ENCODE results near the gene RBBP9.
A peak's percentile ranks its signal among the peaks of the same experiment; 100 is the strongest.
"Not testable (repeated sequence)": the region's sequence is repeated elsewhere in the genome, so short reads cannot be mapped to it uniquely, and the experiment has no call there.

Gene RBBP9

GRCh38 chr20:18496740-18497592 lies at the start of gene RBBP9:
Gene RBBP9 (minus strand): TSS chr20:18497225. CDS start chr20:18497167, 58 bp downstream.
- peak; percentile 40 to 64 for DNase-seq (ENCODE audit: low read depth in 1 of 2, low spot score in 1 of 2)

- DNase-seq (ENCODE audit: low read depth in 1 of 2, low spot score in 1 of 2) = no peak
Measured at GRCh38 chr20:18545566-18545965, 48.5 kb upstream of the RBBP9 start.

- DNase-seq (ENCODE audit: low read depth in 1 of 2, low spot score in 1 of 2) = no peak
Measured at GRCh38 chr20:18543932-18544331, 46.9 kb upstream of the RBBP9 start.

GRCh38 chr20:18543216-18543615 lies 46.2 kb upstream of the RBBP9 start:
- no peak for DNase-seq (ENCODE audit: low read depth in 1 of 2, low spot score in 1 of 2)

GRCh38 chr20:18541741-18542140 lies 44.7 kb upstream of the RBBP9 start:
- no peak for DNase-seq (ENCODE audit: low read depth in 1 of 2, low spot score in 1 of 2)

GRCh38 chr20:18537651-18538050 lies 40.6 kb upstream of the RBBP9 start:
- DNase-seq (ENCODE audit: low read depth in 1 of 2, low spot score in 1 of 2) = no peak

GRCh38 chr20:18533978-18534644 lies 37.1 kb upstream of the RBBP9 start:
- DNase-seq (ENCODE audit: low read depth in 1 of 2, low spot score in 1 of 2) = no peak

GRCh38 chr20:18533491-18533890 lies 36.5 kb upstream of the RBBP9 start:
- no peak for DNase-seq (ENCODE audit: low read depth in 1 of 2, low spot score in 1 of 2)

GRCh38 chr20:18532626-18533025 lies 35.6 kb upstream of the RBBP9 start:
- DNase-seq (ENCODE audit: low read depth in 1 of 2, low spot score in 1 of 2) = no peak

- no peak for DNase-seq (ENCODE audit: low read depth in 1 of 2, low spot score in 1 of 2)
Measured at GRCh38 chr20:18529041-18529440, 32.0 kb upstream of the RBBP9 start.

- no peak for DNase-seq (ENCODE audit: low read depth in 1 of 2, low spot score in 1 of 2)
Measured at GRCh38 chr20:18527836-18528235, 30.8 kb upstream of the RBBP9 start.

- no peak for DNase-seq (ENCODE audit: low read depth in 1 of 2, low spot score in 1 of 2)
Measured at GRCh38 chr20:18527339-18527738, 30.3 kb upstream of the RBBP9 start.

GRCh38 chr20:18526761-18527160 lies 29.7 kb upstream of the RBBP9 start:
- not testable (repeated sequence) for DNase-seq (ENCODE audit: low read depth in 1 of 2, low spot score in 1 of 2)

- no peak for DNase-seq (ENCODE audit: low read depth in 1 of 2, low spot score in 1 of 2)
Measured at GRCh38 chr20:18524646-18525045, 27.6 kb upstream of the RBBP9 start.

- no peak for DNase-seq (ENCODE audit: low read depth in 1 of 2, low spot score in 1 of 2)
Measured at GRCh38 chr20:18523066-18523465, 26.0 kb upstream of the RBBP9 start.

GRCh38 chr20:18522066-18522465 lies 25.0 kb upstream of the RBBP9 start:
- not testable (repeated sequence) for DNase-seq (ENCODE audit: low read depth in 1 of 2, low spot score in 1 of 2)

GRCh38 chr20:18515973-18516372 lies 18.9 kb upstream of the RBBP9 start:
- no peak for DNase-seq (ENCODE audit: low read depth in 1 of 2, low spot score in 1 of 2)

GRCh38 chr20:18514127-18514526 lies 17.1 kb upstream of the RBBP9 start:
- DNase-seq (ENCODE audit: low read depth in 1 of 2, low spot score in 1 of 2) = no peak

GRCh38 chr20:18513208-18513607 lies 16.2 kb upstream of the RBBP9 start:
- no peak for DNase-seq (ENCODE audit: low read depth in 1 of 2, low spot score in 1 of 2)

GRCh38 chr20:18511571-18511970 lies 14.5 kb upstream of the RBBP9 start:
- no peak for DNase-seq (ENCODE audit: low read depth in 1 of 2, low spot score in 1 of 2)

GRCh38 chr20:18507218-18508191 lies 10.5 kb upstream of the RBBP9 start, which contains the start of gene SEC23B:
Gene SEC23B (plus strand): TSS chr20:18507940. CDS start chr20:18510836, 2,896 bp downstream.
- DNase-seq (ENCODE audit: low read depth in 1 of 2, low spot score in 1 of 2) = peak; percentile 93 to 94

Measured in stimulated activated CD4-positive, alpha-beta T cell treated with anti-CD3 and anti-CD28 coated beads, Interleukin-15, amount 100 ng/mL, for 1 hour (primary cell).